GM12878 (cell line): ENCODE results near the gene KRTAP12-4.

Source experiments
- FOXM1 ChIP-seq: IDR thresholded peaks from 2 replicates; pipeline ENCODE4 v1.6.1; 2012; ENCODE audit warnings: low read depth, mild to moderate bottlenecking, inconsistent platforms, low read length, moderate library complexity
- IRF3 ChIP-seq: fragments of 450-650 bp; IDR thresholded peaks from 2 replicates; pipeline ENCODE4 v1.6.1; 2014; ENCODE audit warnings: mild to moderate bottlenecking
- MXI1 ChIP-seq: fragments of 150-350 bp; IDR thresholded peaks from 2 replicates; pipeline ENCODE4 v1.6.1; 2011; ENCODE audit warnings: low read depth, mild to moderate bottlenecking, inconsistent platforms, low read length, improper control_type of control experiment

GRCh38 chr21:44628707-44629391 lies 25.6 kb downstream of the KRTAP12-4 start:
- TF ChIP-seq FOXM1 (no peak), IRF3 (no peak), MXI1 (no peak)
